GM19463 (cell line): ENCODE data around the gene KRTAP2-4.
"Not testable (repeated sequence)": the region's sequence is repeated elsewhere in the genome, so short reads cannot be mapped to it uniquely, and the experiment has no call there.

Experiments used
- ATAC-seq: cut with Tn5 transposase; IDR thresholded peaks from one replicate; pipeline ENCODE4 v1.9.1; 2021; ENCODE audit warnings: mild to moderate bottlenecking, moderate library complexity; ENCODE audit not compliant: unreplicated experiment

The KRTAP2-4 gene

GRCh38 chr17:41073676-41074075, 8.0 kb upstream of the KRTAP2-4 start:
- ATAC-seq, result no peak

DNA sequence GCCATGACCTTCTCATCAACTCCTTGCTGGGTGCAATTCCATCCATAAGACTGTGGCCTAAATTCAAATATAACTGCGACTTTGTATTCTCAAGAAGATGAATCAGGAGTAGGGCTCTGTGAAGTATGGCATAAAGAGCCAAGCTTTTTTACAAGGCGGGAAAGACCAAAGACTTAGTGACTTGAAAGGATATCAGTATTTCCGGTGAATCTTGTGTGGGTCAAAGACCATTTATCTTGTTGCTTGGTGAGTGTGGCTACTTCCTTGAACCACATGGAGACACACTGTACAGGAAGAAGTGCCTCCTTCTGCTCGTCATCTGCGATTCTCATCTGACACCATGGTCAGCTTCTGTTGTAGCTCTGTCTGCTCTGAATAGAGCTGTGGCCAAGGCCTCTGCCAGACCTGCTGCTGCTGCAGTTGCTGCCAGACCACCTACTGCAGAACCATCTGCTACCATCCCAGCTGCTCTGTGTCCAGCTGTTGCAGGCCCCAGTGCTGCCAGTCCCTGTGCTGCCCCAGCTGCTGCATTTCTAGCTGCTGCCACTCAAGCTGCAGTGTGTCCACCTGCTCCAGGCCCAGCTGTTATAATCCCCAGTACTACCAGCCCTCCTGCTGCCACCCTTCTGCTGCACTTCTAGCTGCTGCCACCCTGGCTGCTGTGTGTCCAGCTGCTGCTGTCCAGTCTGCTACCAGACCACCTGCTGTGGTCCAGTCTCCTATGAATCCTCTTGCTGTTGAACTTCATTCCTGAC, 6.1 kb upstream of the KRTAP2-4 start:
- no peak for ATAC-seq

- ATAC-seq, result no peak
Measured at GRCh38 chr17:41069031-41069430, 3.4 kb upstream of the KRTAP2-4 start.

GRCh38 chr17:41067281-41067680, 1.6 kb upstream of the KRTAP2-4 start:
- ATAC-seq, result no peak

DNA sequence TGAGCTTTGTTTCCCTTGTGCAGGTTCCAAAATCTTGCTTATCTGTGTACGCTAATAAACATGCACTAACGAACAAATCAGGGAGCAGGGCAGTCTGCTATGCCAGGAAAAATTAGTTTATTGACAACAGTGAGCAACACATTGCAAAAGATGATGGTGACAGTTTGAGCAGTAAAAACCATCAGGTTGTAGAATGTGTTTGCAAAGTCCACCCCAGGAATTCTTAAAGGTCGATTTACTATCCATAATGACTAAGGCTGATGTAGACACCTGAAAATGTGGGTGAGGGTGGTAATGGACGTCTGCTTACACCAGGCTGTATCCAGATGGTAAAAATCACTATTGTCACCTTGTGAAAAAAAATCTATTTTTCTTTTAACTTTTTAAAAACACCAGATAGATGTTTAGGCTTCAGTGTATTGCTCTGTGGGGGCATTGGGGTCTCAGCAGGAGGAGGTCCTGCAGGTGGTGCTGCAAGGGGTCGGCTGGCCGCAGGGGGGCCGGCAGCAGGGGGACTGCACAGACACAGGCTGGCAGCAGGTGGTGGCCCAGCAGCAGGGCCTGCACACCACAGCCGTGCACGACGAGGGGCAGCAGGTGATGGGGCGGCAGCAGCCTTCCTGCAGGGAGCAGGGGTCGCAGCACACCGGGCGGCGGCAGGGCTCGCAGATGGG, 526 bp downstream of the KRTAP2-4 start:
- not testable (repeated sequence) for ATAC-seq

- no peak for ATAC-seq
Measured at GRCh38 chr17:41064301-41064700, 1.4 kb downstream of the KRTAP2-4 start.

DNA sequence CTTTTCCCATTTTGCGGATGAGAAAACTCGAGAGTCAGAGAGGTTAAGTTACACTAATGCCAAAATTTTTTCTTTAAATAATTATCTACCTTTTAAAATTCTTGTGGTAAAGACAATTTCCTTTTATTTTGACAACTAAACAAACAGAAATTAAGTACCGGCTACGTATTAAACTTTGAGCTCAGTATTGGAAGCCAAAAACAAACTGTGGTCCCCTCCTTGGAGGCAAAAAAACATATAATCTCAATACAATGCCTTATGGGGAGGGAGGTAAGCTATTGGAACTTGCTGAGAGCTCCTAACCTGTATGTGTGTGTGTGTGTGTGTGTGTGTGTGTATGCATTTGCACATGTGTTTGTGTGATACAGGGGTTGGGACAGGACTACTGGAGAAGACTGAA, 2.2 kb downstream of the KRTAP2-4 start:
- no peak for ATAC-seq

GRCh38 chr17:41061964-41062363, 3.7 kb downstream of the KRTAP2-4 start:
- ATAC-seq, result no peak

DNA sequence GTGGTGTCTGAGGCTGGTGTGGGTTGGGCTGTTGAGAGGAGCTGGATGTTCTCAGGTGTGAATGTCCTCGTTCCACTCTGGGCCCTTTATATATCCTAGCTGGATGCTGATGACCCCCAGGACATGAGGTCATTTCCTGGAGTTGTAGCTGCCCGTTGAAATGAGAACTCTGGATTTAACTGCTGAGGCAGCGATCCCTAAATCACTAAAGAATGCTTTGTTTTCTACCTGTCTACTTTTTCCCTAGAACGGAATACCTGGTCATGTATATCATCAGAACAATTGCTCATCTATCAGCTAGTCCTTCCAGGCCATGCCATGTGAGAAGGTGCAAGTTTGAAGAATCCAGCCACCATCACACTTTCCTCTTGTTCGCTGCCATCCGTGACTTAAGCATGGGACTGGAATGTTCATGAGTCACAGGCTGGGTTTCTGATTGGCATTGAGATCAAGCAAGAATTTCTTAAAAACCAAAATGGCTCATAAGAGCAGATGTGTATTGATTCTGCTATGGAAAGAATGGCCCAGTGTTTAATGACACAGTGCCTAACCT, 5.6 kb downstream of the KRTAP2-4 start, which contains the start of gene KRTAP2-3:
Gene KRTAP2-3 (minus strand): TSS at position 63 of the 553 bp plus-strand sequence. CDS start 64 bp downstream, outside the sequence.
- ATAC-seq, result no peak

GRCh38 chr17:41059276-41060051, 6.2 kb downstream of the KRTAP2-4 start:
- not testable (repeated sequence) for ATAC-seq

DNA sequence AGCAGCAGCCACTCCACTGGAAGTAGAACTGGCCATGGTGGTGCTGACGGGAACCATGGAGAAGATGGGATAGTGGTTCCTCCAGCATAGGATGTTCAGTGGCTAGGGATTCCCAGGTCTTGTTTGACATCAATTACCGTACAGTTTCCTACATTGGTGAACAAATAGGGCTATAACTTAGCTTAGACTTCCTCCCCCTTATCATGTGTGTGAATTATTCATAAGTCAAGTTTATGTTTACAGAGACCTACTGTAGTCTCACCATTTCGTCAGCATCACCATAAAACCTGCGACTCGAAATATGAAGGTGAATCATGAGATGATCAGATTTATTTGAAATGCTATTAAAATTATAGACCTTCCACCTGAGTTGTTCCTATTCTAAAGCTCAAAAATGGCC, 6.9 kb downstream of the KRTAP2-4 start:
- no peak for ATAC-seq

DNA sequence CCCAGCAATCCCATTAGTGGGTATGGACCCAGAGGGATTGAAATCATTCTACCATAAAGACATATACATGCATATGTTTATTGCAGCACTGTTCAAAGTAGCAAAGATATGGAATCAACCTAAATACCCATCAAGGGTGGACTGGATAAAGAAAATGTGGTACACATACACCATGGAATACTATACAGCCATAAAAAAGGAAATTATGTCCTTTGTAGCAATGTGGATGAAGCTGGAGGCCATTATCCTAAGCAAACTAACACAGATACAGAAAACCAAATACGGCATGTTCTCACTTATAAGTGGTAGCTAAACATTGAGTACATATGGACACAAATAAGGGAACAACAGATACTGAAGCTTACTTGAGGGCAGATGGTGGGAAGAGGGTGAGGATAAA, 8.1 kb downstream of the KRTAP2-4 start:
- no peak for ATAC-seq

DNA sequence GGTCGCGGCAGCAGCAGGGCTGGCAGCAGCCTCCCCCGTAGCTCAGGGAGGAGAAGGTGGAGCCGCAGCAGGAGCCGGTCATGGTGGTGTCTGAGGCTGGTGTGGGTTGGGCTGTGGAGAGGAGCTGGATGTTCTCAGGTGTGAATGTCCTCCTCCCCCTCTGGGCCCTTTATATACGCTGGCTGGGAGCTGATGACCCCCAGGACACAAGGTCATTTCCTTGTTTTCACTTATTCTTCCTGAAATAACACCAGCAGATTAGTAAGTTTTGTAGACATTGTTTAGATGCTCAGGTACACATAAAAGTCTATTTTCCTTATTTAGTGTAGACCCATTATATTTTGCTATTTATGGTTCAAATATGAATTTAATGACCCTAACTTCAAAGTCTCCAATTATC, 10.5 kb downstream of the KRTAP2-4 start, which contains the start of gene KRTAP2-2:
Gene KRTAP2-2 (minus strand): TSS at position 101 of the 400 bp plus-strand sequence. CDS start 19 bp downstream, at position 82.
- ATAC-seq, result not testable (repeated sequence)

DNA sequence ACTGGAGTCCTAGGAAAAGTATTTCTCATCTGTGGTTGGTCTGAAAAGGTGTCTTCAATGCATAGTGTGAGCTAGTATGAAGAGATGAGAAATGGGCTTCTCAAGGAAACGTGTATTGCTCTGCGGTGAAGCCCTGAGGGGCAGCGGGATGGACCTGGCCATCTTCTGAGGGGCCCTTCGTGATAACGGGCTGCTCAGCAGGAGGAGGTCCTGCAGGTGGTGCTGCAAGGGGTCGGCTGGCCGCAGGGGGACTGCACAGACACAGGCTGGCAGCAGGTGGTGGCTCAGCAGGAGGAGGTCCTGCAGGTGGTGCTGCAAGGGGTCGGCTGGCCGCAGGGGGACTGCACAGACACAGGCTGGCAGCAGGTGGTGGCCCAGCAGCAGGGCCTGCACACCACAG, 11.1 kb downstream of the KRTAP2-4 start:
- ATAC-seq, result not testable (repeated sequence)

DNA sequence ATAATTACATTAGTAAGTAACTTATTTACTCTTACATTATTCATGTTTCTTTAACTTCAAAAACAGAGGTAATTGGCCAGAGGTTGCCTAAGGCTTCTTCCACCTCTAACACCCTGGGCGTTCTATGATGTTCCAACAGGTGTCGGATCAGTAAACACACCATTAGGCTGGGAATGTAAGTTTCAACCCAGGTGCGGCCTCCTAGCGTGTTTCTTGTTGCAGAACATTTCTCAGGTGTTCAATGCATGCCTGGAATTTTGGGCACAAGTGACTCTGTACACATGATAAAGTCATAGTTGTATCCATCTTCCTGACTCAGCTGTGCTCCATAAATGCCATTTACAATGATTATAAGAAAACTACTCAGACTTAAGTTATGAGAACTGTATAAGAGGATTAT, 11.7 kb downstream of the KRTAP2-4 start:
- no peak for ATAC-seq

GRCh38 chr17:41052566-41052965, 13.1 kb downstream of the KRTAP2-4 start:
- ATAC-seq, result no peak

DNA sequence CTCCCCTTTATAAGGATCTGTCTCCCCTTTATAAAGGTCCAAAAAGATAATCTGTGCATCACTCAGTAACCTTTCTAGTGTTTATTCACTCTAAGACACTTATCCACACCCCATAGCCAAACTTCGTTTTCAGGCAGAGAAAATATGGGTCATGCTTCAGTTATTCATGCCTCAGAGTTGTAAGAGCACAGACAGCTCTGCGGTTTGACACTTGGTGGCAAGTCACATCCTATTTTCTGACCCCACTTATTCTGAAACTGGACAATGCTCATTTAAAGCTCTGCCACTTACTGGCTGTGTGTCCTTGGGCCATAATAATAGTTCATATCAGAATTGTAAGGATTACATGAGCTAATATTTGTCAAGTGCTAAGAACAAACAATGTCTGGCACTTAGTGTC, 16.6 kb downstream of the KRTAP2-4 start:
- no peak for ATAC-seq

DNA sequence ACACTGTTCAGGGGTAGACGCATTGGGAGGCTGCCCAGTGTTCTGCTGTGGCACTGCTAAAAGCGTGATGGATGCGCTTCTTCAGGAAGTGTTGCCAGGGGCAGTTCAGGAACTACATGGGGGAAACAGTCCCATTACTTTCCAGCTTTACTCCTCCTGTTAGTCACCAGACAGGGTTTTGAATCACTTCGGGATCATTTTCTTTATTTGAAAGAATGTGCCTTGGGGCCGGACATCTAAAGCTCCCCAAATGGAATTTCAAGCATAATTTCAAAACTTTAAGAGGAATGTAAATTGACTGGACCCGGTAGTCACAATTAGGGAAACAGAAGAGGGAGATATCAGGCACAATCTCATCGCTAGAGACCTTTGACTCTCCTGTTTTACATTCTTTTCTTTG, 17.2 kb downstream of the KRTAP2-4 start:
- ATAC-seq, result no peak

- ATAC-seq, result not testable (repeated sequence)
Measured at GRCh38 chr17:41046735-41047465, 18.8 kb downstream of the KRTAP2-4 start, which contains the start of gene KRTAP2-1. Gene KRTAP2-1, minus strand, starts transcription at chr17:41047316. Its CDS starts 49 bp downstream, at chr17:41047267.

DNA sequence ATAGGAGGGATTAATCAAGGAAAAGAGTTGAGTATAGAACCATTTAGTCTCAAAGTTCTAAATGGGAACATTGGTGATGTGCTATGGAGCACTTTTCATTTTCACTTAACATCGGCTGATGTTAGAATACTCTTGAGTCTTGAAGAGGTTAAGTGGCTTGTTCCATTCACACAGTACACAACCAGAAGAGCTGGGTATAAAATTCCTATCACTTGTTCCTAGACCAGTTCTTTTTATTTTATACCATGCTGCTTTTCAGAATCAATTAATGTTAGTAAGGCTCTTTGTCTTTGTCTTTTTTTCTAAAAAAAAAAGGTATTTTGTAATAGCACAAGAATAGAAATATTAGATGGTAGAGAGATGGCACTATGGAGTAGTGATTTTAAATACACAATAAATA, 22.7 kb downstream of the KRTAP2-4 start:
- ATAC-seq, result no peak
